ENCODE results near the gene CD248.

DNA sequence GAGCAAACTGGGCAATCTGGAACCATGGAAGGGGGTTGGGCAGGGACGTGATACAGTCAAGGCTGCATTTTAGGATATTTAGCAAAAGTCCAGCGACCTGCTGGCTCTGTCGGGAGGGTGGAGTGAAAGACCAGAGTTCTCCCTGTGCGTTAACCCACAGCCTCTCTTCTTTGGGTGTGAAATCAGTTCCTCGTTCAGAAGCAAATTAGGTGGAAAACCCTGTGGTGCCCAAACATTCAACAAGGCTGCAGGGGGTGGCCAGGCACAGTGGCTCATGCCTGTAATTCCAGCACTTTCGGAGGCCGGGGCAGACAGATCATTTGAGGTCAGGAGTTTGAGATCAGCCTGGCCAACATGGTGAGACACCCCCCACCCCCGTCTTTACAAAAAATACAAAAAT is 19.2 kb downstream of the CD248 start:
- TF ChIP-seq, protein P1, sequence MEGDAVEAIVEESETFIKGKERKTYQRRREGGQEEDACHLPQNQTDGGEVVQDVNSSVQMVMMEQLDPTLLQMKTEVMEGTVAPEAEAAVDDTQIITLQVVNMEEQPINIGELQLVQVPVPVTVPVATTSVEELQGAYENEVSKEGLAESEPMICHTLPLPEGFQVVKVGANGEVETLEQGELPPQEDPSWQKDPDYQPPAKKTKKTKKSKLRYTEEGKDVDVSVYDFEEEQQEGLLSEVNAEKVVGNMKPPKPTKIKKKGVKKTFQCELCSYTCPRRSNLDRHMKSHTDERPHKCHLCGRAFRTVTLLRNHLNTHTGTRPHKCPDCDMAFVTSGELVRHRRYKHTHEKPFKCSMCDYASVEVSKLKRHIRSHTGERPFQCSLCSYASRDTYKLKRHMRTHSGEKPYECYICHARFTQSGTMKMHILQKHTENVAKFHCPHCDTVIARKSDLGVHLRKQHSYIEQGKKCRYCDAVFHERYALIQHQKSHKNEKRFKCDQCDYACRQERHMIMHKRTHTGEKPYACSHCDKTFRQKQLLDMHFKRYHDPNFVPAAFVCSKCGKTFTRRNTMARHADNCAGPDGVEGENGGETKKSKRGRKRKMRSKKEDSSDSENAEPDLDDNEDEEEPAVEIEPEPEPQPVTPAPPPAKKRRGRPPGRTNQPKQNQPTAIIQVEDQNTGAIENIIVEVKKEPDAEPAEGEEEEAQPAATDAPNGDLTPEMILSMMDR (IDR thresholded peaks at IDR 0.05), result no peak
- no peak for TF ChIP-seq POLR2A (IDR thresholded peaks at IDR 0.05)

Data from testis (tissue), 2 donors.